Naive thymus-derived CD4-positive, alpha-beta T cell (primary cell): ENCODE measurements around the gene PHIP. TPM values are rescaled to one million over a fixed set of nuclear protein-coding genes. Genes with fewer than 3 reads are reported as not detected.
"Not testable (repeated sequence)": the region's sequence is repeated elsewhere in the genome, so short reads cannot be mapped to it uniquely, and the experiment has no call there.

ENCODE experiments used
- ATAC-seq: fragments of 150-1000 bp; cut with Tn5 transposase; 2 replicates; pipeline ENCODE4 v1.10.0; 2021; ENCODE audit warnings: mild to moderate bottlenecking, moderate library complexity
- CTCF ChIA-PET: fragments of 350-600 bp; sonication (Branson Sonifier 250); formaldehyde crosslinking; loops from one replicate; lab custom pipeline; 2021; ENCODE audit warnings: antibody characterized with exemption; lab: Charles Lee
- POLR2A ChIA-PET: fragments of 350-600 bp; sonication (Branson Sonifier 250); formaldehyde crosslinking; loops from one replicate; lab custom pipeline; 2021; ENCODE audit warnings: antibody characterized with exemption, inconsistent platforms; lab: Charles Lee
- DNase-seq, 9 donors: peaks; one replicate each; pipeline versions ENCODE4 v3.0.0 to v3.0.0-alpha.2; 2020 to 2022; ENCODE audit warnings: mixed read lengths in 1 of 9
- H3K27ac ChIP-seq: one replicate; pipeline ENCODE4 v1.7.0; 2013; ENCODE audit warnings: mild to moderate bottlenecking, low read depth, low read length, moderate library complexity
- H3K27me3 ChIP-seq, 2 donors: one replicate each; pipeline ENCODE4 v1.7.0; 2013; ENCODE audit warnings: low read length in 2 of 2, mild to moderate bottlenecking in 2 of 2, moderate library complexity in 2 of 2; ENCODE audit not compliant: control insufficient read depth in 2 of 2, insufficient read depth in 2 of 2
- H3K36me3 ChIP-seq, 3 experiments: 1 replicate in 2 of 3; 2 replicates in 1 of 3; pipeline ENCODE4 v1.7.0; 2013; ENCODE audit warnings: low read length in 3 of 3, mild to moderate bottlenecking in 3 of 3, moderate library complexity in 1 of 3; ENCODE audit not compliant: insufficient read depth in 3 of 3, control insufficient read depth in 2 of 3
- H3K4me1 ChIP-seq, 2 donors: one replicate each; pipeline ENCODE4 v1.7.0; 2013; ENCODE audit warnings: low read length in 2 of 2, mild to moderate bottlenecking in 2 of 2, moderate library complexity in 1 of 2; ENCODE audit not compliant: control insufficient read depth in 2 of 2, insufficient read depth in 2 of 2
- H3K4me3 ChIP-seq: 2 replicates; pipeline ENCODE4 v1.7.0; 2013; ENCODE audit warnings: mild to moderate bottlenecking, low read length
- H3K9me3 ChIP-seq, 3 experiments: 1 replicate in 2 of 3; 2 replicates in 1 of 3; pipeline ENCODE4 v1.7.0; 2013; ENCODE audit warnings: low read length in 3 of 3; ENCODE audit not compliant: control insufficient read depth in 2 of 3
- H3K27ac Mint-ChIP-seq, 9 donors: one replicate each; pipeline ENCODE4 v1.8.0; 2020 to 2022; ENCODE audit warnings: mixed read lengths in 9 of 9, mild to moderate bottlenecking in 8 of 9, moderate library complexity in 5 of 9, inconsistent platforms in 2 of 9
- H3K27me3 Mint-ChIP-seq, 5 donors: one replicate each; pipeline ENCODE4 v1.8.0; 2021 to 2022; ENCODE audit warnings: mixed read lengths in 5 of 5, mild to moderate bottlenecking in 1 of 5
- H3K36me3 Mint-ChIP-seq, 5 donors: one replicate each; pipeline ENCODE4 v1.8.0; 2020 to 2022; ENCODE audit warnings: mixed read lengths in 5 of 5, mild to moderate bottlenecking in 3 of 5, inconsistent platforms in 1 of 5
- H3K4me1 Mint-ChIP-seq, 7 donors: one replicate each; pipeline ENCODE4 v1.8.0; 2020 to 2022; ENCODE audit warnings: mixed read lengths in 7 of 7, mild to moderate bottlenecking in 3 of 7, inconsistent platforms in 1 of 7
- H3K4me3 Mint-ChIP-seq, 10 donors: one replicate each; pipeline ENCODE4 v1.8.0; 2020 to 2022; ENCODE audit warnings: mild to moderate bottlenecking in 10 of 10, mixed read lengths in 10 of 10, moderate library complexity in 6 of 10, inconsistent platforms in 2 of 10
- H3K9me3 Mint-ChIP-seq, 11 donors: one replicate each; pipeline ENCODE4 v1.8.0; 2020 to 2022; ENCODE audit warnings: mixed read lengths in 11 of 11, mild to moderate bottlenecking in 4 of 11, inconsistent platforms in 1 of 11, moderate library complexity in 1 of 11
- intact Hi-C, 2 donors: fragments of 100-400 bp; cut with micrococcal nuclease; formaldehyde crosslinking; loops; one replicate each; pipeline ENCODE4 v1.15.1; 2023
- polyA plus RNA-seq, 2 donors: library from polyadenylated mRNA; unstranded; fragments of 300-500 nt; fragmentation: Illumina TruSeq; gene quantifications; one replicate each; pipeline ENCODE4 v1.2.3, GENCODE V29; 2021
- total RNA-seq, 6 experiments: library from RNA in 5 of 6; stranded (reverse) in 5 of 6; gene quantifications; 1 replicate in 5 of 6; 2 replicates in 1 of 6; pipeline ENCODE4 v1.2.3 and lab custom pipeline; 2021 to 2026

Gene PHIP
- total and polyA plus RNA-seq, 7 experiments from 2014 or later = 13.4 to 46.8 (median 41.3) TPM

DNA sequence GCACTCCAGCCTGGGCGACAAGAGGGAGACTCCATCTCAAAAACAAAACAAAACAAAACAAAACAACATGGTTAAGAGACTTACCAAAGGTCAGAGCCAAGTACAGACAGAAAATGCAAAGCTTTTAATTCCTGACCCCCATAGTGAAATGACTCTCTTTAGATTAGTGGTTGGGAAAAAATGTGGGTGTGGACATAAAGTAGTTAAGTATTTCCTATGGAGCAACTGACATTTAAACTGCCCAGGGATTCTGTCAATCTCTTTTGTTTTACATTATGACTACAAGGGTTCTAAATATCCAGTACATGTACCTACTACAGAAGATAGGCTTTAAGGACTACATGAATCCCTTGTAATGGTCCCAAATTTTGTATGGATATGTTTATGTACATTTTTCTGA, 135.6 kb downstream of the PHIP start:
- H3K27me3 Mint-ChIP-seq = no peaks in the 10 kb centered on the region
- H3K36me3 Mint-ChIP-seq = peaks cover 15 to 59% (median 56%) of the 10 kb centered on the region in 5 donors
- Histone ChIP-seq H3K27ac (no peak overlapping the region), H3K9me3 (no peaks in the 10 kb centered on the region), H3K27me3 (no peaks in the 10 kb centered on the region), H3K4me1 (no peaks in the 10 kb centered on the region), H3K36me3 (peaks cover 0 to 63% (median 20%) of the 10 kb centered on the region in 3 experiments), H3K4me3 (no peak overlapping the region)
- no peak for ATAC-seq
- intact Hi-C loops = no loop called here
- no peak for DNase-seq
- CTCF ChIA-PET = no interaction called here
- no peak overlapping the region for H3K4me3 Mint-ChIP-seq
- peaks cover 0 to 4% (median 0%) of the 10 kb centered on the region in 7 donors for H3K4me1 Mint-ChIP-seq
- no peak overlapping the region for H3K27ac Mint-ChIP-seq
- POLR2A ChIA-PET = no interaction called here
- H3K9me3 Mint-ChIP-seq = no peaks in the 10 kb centered on the region

DNA sequence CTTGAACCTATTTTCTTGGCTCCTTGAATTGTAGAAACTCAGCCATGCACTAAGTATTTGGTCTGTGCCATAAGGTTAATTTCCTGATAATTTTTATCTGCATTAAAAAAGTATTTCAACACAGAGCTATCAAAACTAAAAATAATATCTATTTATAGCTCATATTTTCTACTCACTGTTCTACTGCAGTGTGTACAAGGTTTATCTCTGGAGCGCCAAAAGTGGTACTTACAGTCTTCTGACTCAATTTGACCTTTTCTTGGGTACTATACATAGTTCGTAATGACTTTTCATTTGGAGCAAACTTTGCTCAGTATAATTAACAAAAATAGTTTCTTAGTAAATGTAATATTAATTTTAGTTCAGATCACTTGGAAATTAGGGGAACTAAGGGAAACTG, 141.5 kb downstream of the PHIP start:
- intact Hi-C loops = loop anchor here in 1 of 2 donors (2.0 kb wide), 1 partner anchor 14 kb away; no protein-coding TSS in a partner anchor
- peaks cover 5 to 25% (median 18%) of the 10 kb centered on the region in 5 donors for H3K36me3 Mint-ChIP-seq
- CTCF ChIA-PET = no interaction called here
- H3K27ac Mint-ChIP-seq = no peak overlapping the region
- no peak overlapping the region for H3K4me3 ChIP-seq
- H3K4me1 Mint-ChIP-seq = no peaks in the 10 kb centered on the region
- no peak for DNase-seq
- H3K4me3 Mint-ChIP-seq = no peak overlapping the region
- H3K9me3 Mint-ChIP-seq = peaks cover 0 to 24% (median 5%) of the 10 kb centered on the region in 11 donors
- no peaks in the 10 kb centered on the region for H3K27me3 Mint-ChIP-seq
- no peak for ATAC-seq
- POLR2A ChIA-PET = no interaction called here
- peaks cover 0 to 14% (median 8%) of the 10 kb centered on the region in 3 experiments for H3K36me3 ChIP-seq
- H3K27me3 ChIP-seq = no peaks in the 10 kb centered on the region
- peaks cover 0 to 4% (median 0%) of the 10 kb centered on the region in 3 experiments for H3K9me3 ChIP-seq
- H3K27ac ChIP-seq = no peak overlapping the region
- H3K4me1 ChIP-seq = no peaks in the 10 kb centered on the region

DNA sequence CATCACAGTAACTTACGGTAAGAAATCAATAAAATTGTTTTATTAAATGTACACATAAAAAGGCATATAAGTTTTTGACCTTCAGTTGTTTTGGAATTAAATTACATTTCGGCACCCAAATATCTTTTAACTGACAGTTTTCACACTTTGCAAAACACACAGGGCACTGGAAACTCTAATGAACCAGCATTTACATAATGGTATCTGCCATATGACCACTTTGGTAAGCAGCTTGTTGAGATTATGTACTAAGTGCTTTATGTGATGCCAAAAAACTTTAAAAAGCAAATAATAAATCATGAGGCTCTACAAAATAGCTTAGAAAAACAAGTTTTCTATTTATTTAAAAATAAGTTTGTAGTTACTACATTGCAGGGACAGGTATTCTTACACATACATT, 142.5 kb downstream of the PHIP start:
- Histone ChIP-seq H3K27me3 (no peaks in the 10 kb centered on the region), H3K9me3 (peaks cover 0 to 4% (median 0%) of the 10 kb centered on the region in 3 experiments), H3K4me3 (no peak overlapping the region), H3K36me3 (peaks cover 0 to 5% (median under 1%) of the 10 kb centered on the region in 3 experiments), H3K4me1 (no peaks in the 10 kb centered on the region), H3K27ac (no peak overlapping the region)
- Mint-ChIP-seq H3K27ac (no peak overlapping the region), H3K36me3 (peaks cover 0 to 17% (median 9%) of the 10 kb centered on the region in 5 donors), H3K9me3 (peaks cover 0 to 26% (median 5%) of the 10 kb centered on the region in 11 donors), H3K4me1 (no peaks in the 10 kb centered on the region), H3K4me3 (no peak overlapping the region), H3K27me3 (no peaks in the 10 kb centered on the region)
- DNase-seq = no peak
- ChIA-PET CTCF (no interaction called here), POLR2A (no interaction called here)
- intact Hi-C loops = no loop called here
- no peak for ATAC-seq

DNA sequence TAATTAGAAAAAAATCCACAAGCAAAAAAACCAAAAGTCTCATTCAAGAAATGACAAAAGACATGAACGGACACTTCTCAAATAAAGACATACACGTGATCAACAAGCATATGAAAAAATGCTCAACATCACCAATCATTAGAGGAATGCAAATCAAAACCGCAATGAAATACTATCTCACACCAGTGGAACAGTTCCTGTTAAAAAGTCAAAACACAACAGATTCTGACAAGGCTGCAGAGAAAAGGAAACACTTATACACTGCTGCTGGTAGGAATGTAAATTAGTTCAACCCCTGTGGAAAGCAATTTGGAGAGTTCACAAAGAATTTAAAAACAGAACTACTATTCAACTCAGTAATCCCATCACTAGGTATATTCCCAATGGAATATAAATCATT, 152.7 kb downstream of the PHIP start:
- H3K4me1 Mint-ChIP-seq = no peaks in the 10 kb centered on the region
- H3K27ac ChIP-seq = no peak overlapping the region
- ATAC-seq = no peak
- peaks cover 0 to 17% (median 3%) of the 10 kb centered on the region in 5 donors for H3K36me3 Mint-ChIP-seq
- intact Hi-C loops = no loop called here
- H3K27me3 ChIP-seq = no peaks in the 10 kb centered on the region
- no peaks in the 10 kb centered on the region for H3K36me3 ChIP-seq
- peaks cover 0 to 11% (median 0%) of the 10 kb centered on the region in 3 experiments for H3K9me3 ChIP-seq
- peaks cover 0 to 11% (median 0%) of the 10 kb centered on the region in 5 donors for H3K27me3 Mint-ChIP-seq
- H3K4me1 ChIP-seq = no peaks in the 10 kb centered on the region
- no peak overlapping the region for H3K4me3 Mint-ChIP-seq
- no peak overlapping the region for H3K27ac Mint-ChIP-seq
- DNase-seq = no peak
- POLR2A ChIA-PET = no interaction called here
- H3K9me3 Mint-ChIP-seq = peaks cover 16 to 85% (median 36%) of the 10 kb centered on the region in 11 donors
- CTCF ChIA-PET = no interaction called here
- no peak overlapping the region for H3K4me3 ChIP-seq

DNA sequence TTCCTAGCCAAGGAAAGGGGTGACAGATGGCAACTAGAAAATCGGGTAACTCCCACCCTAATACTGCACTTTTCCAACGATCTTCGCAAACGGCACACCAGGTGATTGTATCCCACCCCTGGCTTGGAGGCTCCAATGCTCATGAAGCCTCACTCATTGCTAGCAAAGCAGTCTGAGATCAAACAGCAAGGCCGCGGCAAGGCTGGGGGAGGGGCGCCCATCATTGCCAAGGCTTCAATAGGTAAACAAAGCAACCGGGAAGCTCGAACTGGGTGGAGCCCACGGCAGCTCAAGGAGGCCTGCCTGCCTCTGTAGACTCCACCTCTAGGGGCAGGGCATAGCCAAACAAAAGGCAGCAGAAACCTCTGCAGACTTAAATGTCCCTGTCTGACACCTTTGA, 156.9 kb downstream of the PHIP start:
- DNase-seq, H3K27me3 ChIP-seq, CTCF ChIA-PET, H3K4me3 ChIP-seq, POLR2A ChIA-PET, H3K27ac ChIP-seq, H3K36me3 ChIP-seq, H3K4me1 Mint-ChIP-seq, H3K4me3 Mint-ChIP-seq, H3K27me3 Mint-ChIP-seq, ATAC-seq, H3K27ac Mint-ChIP-seq, intact Hi-C loops, H3K4me1 ChIP-seq: not testable (repeated sequence)
- Mint-ChIP-seq H3K36me3 (peaks cover 0 to 23% (median 7%) of the 10 kb centered on the region in 5 donors), H3K9me3 (peaks cover 15 to 90% (median 40%) of the 10 kb centered on the region in 11 donors)
- peaks cover 0 to 22% (median 0%) of the 10 kb centered on the region in 3 experiments for H3K9me3 ChIP-seq

DNA sequence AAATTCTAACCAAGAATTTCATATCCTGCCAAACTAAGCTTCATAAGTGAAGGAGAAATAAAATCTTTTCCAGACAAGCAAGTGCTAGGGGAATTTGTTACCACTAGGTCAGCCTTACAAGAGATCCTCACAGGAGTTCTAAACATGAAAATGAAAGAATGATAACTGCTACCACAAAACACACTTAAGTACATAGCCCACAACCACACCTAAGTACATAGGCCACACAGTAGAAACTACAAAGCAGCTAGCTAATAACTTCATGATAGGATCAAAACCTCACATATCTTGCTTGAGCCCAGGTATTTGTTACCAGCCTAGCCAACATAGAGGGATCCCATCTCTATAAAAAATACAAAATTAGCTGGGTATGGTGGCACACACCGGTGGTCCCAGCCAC, 160.3 kb downstream of the PHIP start:
- H3K36me3 ChIP-seq = no peaks in the 10 kb centered on the region
- no peaks in the 10 kb centered on the region for H3K4me1 ChIP-seq
- Mint-ChIP-seq H3K4me1 (no peaks in the 10 kb centered on the region), H3K27me3 (peaks cover 0 to 11% (median 0%) of the 10 kb centered on the region in 5 donors), H3K4me3 (no peak overlapping the region), H3K27ac (no peak overlapping the region), H3K9me3 (peaks cover 9 to 75% (median 30%) of the 10 kb centered on the region in 11 donors), H3K36me3 (peaks cover 0 to 18% (median 7%) of the 10 kb centered on the region in 5 donors)
- no peak overlapping the region for H3K4me3 ChIP-seq
- ATAC-seq = no peak
- intact Hi-C loops = no loop called here
- peaks cover 0 to 18% (median 0%) of the 10 kb centered on the region in 3 experiments for H3K9me3 ChIP-seq
- POLR2A ChIA-PET = no interaction called here
- DNase-seq = no peak
- H3K27me3 ChIP-seq = no peaks in the 10 kb centered on the region
- H3K27ac ChIP-seq = no peak overlapping the region
- CTCF ChIA-PET = no interaction called here

DNA sequence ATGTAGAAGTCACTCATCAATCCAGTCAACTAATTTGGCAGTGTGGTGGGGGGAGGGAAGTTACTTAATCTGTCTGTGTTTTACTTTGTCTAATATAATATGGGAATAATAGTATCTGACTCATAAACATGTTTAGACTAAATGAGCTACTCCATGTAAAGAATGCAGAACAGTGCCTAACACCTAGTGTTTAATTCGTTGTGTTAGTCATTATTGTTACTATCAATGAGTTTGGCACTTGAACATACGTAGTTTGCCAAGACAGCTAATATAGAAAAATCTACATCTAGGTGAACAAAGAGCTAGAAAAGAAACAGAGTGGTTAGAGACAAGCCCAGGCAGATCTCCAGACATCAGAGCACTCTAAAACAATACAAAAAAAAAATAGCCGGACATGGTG, 161.6 kb downstream of the PHIP start:
- H3K4me3 Mint-ChIP-seq = no peak overlapping the region
- H3K36me3 Mint-ChIP-seq = peaks cover 2 to 18% (median 4%) of the 10 kb centered on the region in 5 donors
- DNase-seq = no peak
- H3K9me3 ChIP-seq = peaks cover 0 to 18% (median 0%) of the 10 kb centered on the region in 3 experiments
- no peak overlapping the region for H3K27ac Mint-ChIP-seq
- no peak overlapping the region for H3K27ac ChIP-seq
- POLR2A ChIA-PET = no interaction called here
- no peaks in the 10 kb centered on the region for H3K36me3 ChIP-seq
- peaks cover 0 to 4% (median under 1%) of the 10 kb centered on the region in 7 donors for H3K4me1 Mint-ChIP-seq
- ATAC-seq = no peak
- CTCF ChIA-PET = no interaction called here
- H3K27me3 ChIP-seq = no peaks in the 10 kb centered on the region
- H3K9me3 Mint-ChIP-seq = peaks cover 5 to 64% (median 29%) of the 10 kb centered on the region in 11 donors
- H3K27me3 Mint-ChIP-seq = peaks cover 10 to 19% (median 11%) of the 10 kb centered on the region in 5 donors
- no peaks in the 10 kb centered on the region for H3K4me1 ChIP-seq
- H3K4me3 ChIP-seq = no peak overlapping the region
- intact Hi-C loops = no loop called here
